Activated CD4-positive, alpha-beta T cell treated with anti-CD3 and anti-CD28 coated beads for 36 hours (primary cell): ENCODE results near the gene SMYD3. TPM values are rescaled to one million over a fixed set of nuclear protein-coding genes. Genes with fewer than 3 reads are reported as not detected.
"Not testable (repeated sequence)": the region's sequence is repeated elsewhere in the genome, so short reads cannot be mapped to it uniquely, and the experiment has no call there.

Experiments
- ATAC-seq: fragments of 200-7000 bp; cut with Tn5 transposase; one replicate; pipeline ENCODE4 v1.10.0; 2021; ENCODE audit warnings: mild to moderate bottlenecking, moderate library complexity
- CTCF ChIA-PET: fragments of 350-600 bp; sonication (Branson Sonifier 250); formaldehyde crosslinking; loops from one replicate; lab custom pipeline; 2021; ENCODE audit warnings: antibody characterized with exemption; lab: Charles Lee
- POLR2A ChIA-PET: fragments of 350-600 bp; sonication (Branson Sonifier 250); formaldehyde crosslinking; loops from one replicate; lab custom pipeline; 2021; ENCODE audit warnings: antibody characterized with exemption, inconsistent platforms; lab: Charles Lee
- DNase-seq: peaks from one replicate; pipeline ENCODE4 v3.0.0-alpha.2; 2020
- H3K27ac Mint-ChIP-seq: one replicate; pipeline ENCODE4 v1.8.0; 2021; ENCODE audit warnings: mixed read lengths
- H3K27me3 Mint-ChIP-seq: one replicate; pipeline ENCODE4 v1.8.0; 2021; ENCODE audit warnings: mixed read lengths
- H3K36me3 Mint-ChIP-seq: one replicate; pipeline ENCODE4 v1.8.0; 2021; ENCODE audit warnings: low read depth, mixed read lengths
- H3K4me1 Mint-ChIP-seq: one replicate; pipeline ENCODE4 v1.8.0; 2021; ENCODE audit warnings: mixed read lengths
- H3K4me3 Mint-ChIP-seq: one replicate; pipeline ENCODE4 v1.8.0; 2021; ENCODE audit warnings: mild to moderate bottlenecking, moderate library complexity, mixed read lengths
- H3K9me3 Mint-ChIP-seq: one replicate; pipeline ENCODE4 v1.8.0; 2021; ENCODE audit warnings: low read depth, mixed read lengths
- intact Hi-C, 2 experiments: fragments of 100-400 bp; cut with DNase I in 1 of 2; cut with micrococcal nuclease in 1 of 2; formaldehyde crosslinking; loops; one replicate each; pipeline versions ENCODE4 v1.14.2 to v1.15.1; 2022 to 2024; cut with DNase I, micrococcal nuclease
- total RNA-seq, 2 experiments: library from RNA; stranded (reverse); gene quantifications; one replicate each; pipeline ENCODE4 v1.2.3, GENCODE V29; 2021

The SMYD3 gene
- total RNA-seq, 2 experiments from 2014 or later: 17.2 to 18.4 TPM

- H3K4me3 Mint-ChIP-seq: no peak overlapping the region
- DNase-seq: no peak
- H3K9me3 Mint-ChIP-seq: peaks cover 2% of the 10 kb centered on the region
- H3K4me1 Mint-ChIP-seq: no peaks in the 10 kb centered on the region
- no peak overlapping the region for H3K27ac Mint-ChIP-seq
- ChIA-PET POLR2A (no interaction called here), CTCF (no interaction called here)
- intact Hi-C loops: no loop called here
- no peaks in the 10 kb centered on the region for H3K27me3 Mint-ChIP-seq
- no peak for ATAC-seq
- H3K36me3 Mint-ChIP-seq: peaks cover 3% of the 10 kb centered on the region
Observed at GRCh38 chr1:245972476-245972875, 534.6 kb downstream of the SMYD3 start.

DNA sequence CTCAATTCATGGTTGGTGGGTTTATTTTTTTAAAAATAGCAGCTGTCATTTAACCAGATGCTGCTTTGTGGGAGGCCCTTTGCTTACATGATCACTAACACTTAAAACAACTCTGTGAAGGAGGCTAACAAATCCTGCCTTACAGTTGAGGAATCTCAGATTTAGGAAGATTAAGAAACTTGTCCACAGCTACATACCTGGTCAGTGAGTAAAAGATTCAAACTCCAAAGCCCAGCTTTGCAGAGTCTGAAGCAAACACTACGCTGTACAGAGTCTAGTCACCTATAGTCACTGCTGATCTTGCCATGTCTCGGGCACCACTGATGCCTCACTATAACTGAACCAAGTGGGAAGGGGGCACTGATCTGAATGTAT is 535.4 kb downstream of the SMYD3 start:
- intact Hi-C loops: no loop called here
- ChIA-PET POLR2A (no interaction called here), CTCF (no interaction called here)
- peaks cover 4% of the 10 kb centered on the region for H3K36me3 Mint-ChIP-seq
- DNase-seq (no peak), ATAC-seq (no peak)
- H3K27me3 Mint-ChIP-seq: no peaks in the 10 kb centered on the region
- no peaks in the 10 kb centered on the region for H3K4me1 Mint-ChIP-seq
- H3K27ac Mint-ChIP-seq: no peak overlapping the region
- no peak overlapping the region for H3K4me3 Mint-ChIP-seq
- peaks cover 2% of the 10 kb centered on the region for H3K9me3 Mint-ChIP-seq

DNA sequence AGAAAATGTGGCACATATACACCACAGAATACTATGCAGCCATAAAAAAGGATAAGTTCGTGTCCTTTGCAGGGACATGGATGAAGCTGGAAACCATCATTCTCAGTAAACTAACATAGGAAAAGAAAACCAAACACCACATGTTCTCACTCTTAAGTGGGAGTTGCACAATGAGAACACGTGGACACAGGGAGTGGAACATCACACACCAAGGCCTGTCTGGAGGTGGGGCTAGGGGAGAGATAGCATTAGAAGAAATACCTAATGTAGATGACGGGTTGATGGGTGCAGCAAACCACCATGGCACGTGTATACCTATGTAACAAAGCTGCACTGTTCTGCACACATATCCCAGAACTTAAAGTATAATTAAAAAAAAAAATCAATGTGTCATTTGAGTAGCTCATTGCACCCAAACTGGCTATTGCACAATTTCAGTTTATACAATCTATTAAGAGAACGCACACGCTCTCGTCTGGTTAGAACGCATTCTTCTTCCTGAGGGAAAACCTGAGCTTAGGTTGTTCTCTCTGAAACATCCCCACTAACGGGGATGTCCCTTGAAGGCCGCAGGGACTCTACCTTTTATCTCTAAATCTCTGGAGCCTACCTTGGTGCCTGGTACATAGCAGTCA is 535.9 kb downstream of the SMYD3 start:
- H3K27ac Mint-ChIP-seq, DNase-seq, intact Hi-C loops: not testable (repeated sequence)

DNA sequence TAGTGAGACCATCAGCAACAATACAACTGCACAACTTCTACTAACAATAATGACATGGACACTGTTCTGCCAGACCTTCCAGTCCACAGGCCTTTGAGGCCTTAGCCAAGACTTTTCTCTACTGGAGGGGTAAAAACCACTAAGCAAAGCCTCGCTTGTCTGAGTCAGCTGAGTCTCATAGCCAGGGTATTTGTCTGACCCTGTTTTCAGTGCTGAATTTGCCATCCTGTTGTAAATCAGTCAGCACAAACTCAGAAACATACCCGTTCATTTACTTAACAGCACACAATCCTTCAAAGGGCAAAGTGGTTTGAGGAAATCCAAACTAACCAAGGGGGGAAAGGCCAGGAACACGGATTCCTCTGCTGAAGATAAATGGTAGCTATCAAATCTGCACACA is 537.8 kb downstream of the SMYD3 start:
- Mint-ChIP-seq H3K27ac (no peak overlapping the region), H3K4me1 (peaks cover 5% of the 10 kb centered on the region), H3K27me3 (no peaks in the 10 kb centered on the region), H3K4me3 (no peak overlapping the region), H3K9me3 (peaks cover 2% of the 10 kb centered on the region), H3K36me3 (peaks cover 4% of the 10 kb centered on the region)
- intact Hi-C loops: no loop called here
- ATAC-seq: no peak
- no peak for DNase-seq
- ChIA-PET CTCF (interaction anchor here (1.7 kb wide), 1 partner anchor 8 kb away, joined by 3 read pairs; no protein-coding TSS in a partner anchor), POLR2A (no interaction called here)

More for the DNA sequence above, 535.9 kb downstream of the SMYD3 start:
- CTCF ChIA-PET: interaction anchor here (0.6 kb wide), 1 partner anchor 536 kb away, joined by 4 read pairs; no protein-coding TSS in a partner anchor
- H3K4me3 Mint-ChIP-seq, H3K9me3 Mint-ChIP-seq, H3K36me3 Mint-ChIP-seq, POLR2A ChIA-PET, ATAC-seq, H3K4me1 Mint-ChIP-seq, H3K27me3 Mint-ChIP-seq: not testable (repeated sequence)

GRCh38 chr1:245968775-245969174 is 538.3 kb downstream of the SMYD3 start:
- Mint-ChIP-seq H3K4me1 (peaks cover 5% of the 10 kb centered on the region), H3K27me3 (no peaks in the 10 kb centered on the region), H3K27ac (no peak overlapping the region), H3K9me3 (peaks cover 2% of the 10 kb centered on the region), H3K36me3 (peaks cover 4% of the 10 kb centered on the region), H3K4me3 (no peak overlapping the region)
- CTCF ChIA-PET: interaction anchor here (1.0 to 1.7 kb wide), 2 partner anchors 8 to 813 kb away, joined by 3 read pairs; no protein-coding TSS in a partner anchor
- intact Hi-C loops: no loop called here
- POLR2A ChIA-PET: no interaction called here
- ATAC-seq: no peak
- no peak for DNase-seq

- H3K36me3 Mint-ChIP-seq: peaks cover 2% of the 10 kb centered on the region
- H3K4me3 Mint-ChIP-seq: no peak overlapping the region
- peaks cover 10% of the 10 kb centered on the region for H3K4me1 Mint-ChIP-seq
- intact Hi-C loops: no loop called here
- CTCF ChIA-PET: no interaction called here
- DNase-seq: no peak
- H3K9me3 Mint-ChIP-seq: no peaks in the 10 kb centered on the region
- peak; percentile 87 for ATAC-seq
- H3K27ac Mint-ChIP-seq: peak overlapping the region; percentile 17
- no peaks in the 10 kb centered on the region for H3K27me3 Mint-ChIP-seq
- POLR2A ChIA-PET: no interaction called here
Observed at GRCh38 chr1:245965398-245965797, 541.7 kb downstream of the SMYD3 start.

GRCh38 chr1:245963649-245964048 is 543.4 kb downstream of the SMYD3 start:
- intact Hi-C loops: no loop called here
- Mint-ChIP-seq H3K27ac (no peak overlapping the region), H3K36me3 (peaks cover 2% of the 10 kb centered on the region), H3K27me3 (no peaks in the 10 kb centered on the region), H3K4me1 (peaks cover 10% of the 10 kb centered on the region), H3K9me3 (no peaks in the 10 kb centered on the region), H3K4me3 (no peak overlapping the region)
- ChIA-PET CTCF (no interaction called here), POLR2A (no interaction called here)
- DNase-seq: no peak
- no peak for ATAC-seq

DNA sequence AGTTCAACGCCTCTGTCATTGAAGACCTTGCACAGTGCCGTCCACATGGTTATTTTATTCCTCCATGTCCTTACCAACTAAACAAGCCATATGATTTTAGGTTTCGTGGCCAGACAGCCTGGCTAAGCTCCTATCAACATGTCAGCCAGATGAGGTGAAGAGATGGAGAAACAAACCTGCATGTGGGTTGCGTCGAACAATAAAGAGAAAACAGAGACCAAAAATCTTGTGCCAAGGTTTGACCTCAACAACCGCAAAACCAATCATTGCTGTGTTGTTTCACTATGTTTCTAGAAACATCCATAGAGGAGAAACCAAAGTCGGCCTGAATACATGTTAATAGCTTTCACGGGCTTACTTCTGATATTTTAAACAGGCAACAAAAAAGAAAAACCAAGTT is 544.6 kb downstream of the SMYD3 start:
- no peak overlapping the region for H3K27ac Mint-ChIP-seq
- no peak overlapping the region for H3K4me3 Mint-ChIP-seq
- CTCF ChIA-PET: interaction anchor here (0.5 kb wide), 1 partner anchor 280 kb away, joined by 3 read pairs; no protein-coding TSS in a partner anchor
- DNase-seq: no peak
- H3K27me3 Mint-ChIP-seq: no peaks in the 10 kb centered on the region
- H3K4me1 Mint-ChIP-seq: peaks cover 10% of the 10 kb centered on the region
- H3K9me3 Mint-ChIP-seq: no peaks in the 10 kb centered on the region
- intact Hi-C loops: no loop called here
- ATAC-seq: no peak
- peaks cover under 1% of the 10 kb centered on the region for H3K36me3 Mint-ChIP-seq
- POLR2A ChIA-PET: no interaction called here

DNA sequence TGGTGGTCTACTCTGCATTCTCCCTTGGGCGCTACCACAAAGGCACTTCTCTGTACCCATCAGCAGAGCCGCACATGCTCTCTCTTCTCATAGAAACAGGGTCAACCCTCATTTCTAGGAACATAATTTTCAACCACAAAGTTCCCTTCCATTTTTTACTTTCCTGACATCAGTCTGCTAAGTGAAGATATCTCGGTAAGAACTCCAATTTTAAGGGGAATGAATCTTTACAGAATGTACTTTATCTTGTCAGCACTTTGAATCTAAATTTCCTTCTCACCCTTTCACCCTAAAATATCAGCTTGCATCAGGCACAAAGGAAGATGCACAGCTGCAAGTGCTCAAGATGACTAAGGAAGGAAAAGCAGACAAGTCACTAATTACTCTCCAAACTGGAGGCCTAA is 545.9 kb downstream of the SMYD3 start:
- Mint-ChIP-seq H3K27ac (peak overlapping the region; percentile 32), H3K4me3 (no peak overlapping the region), H3K4me1 (peaks cover 10% of the 10 kb centered on the region), H3K36me3 (no peaks in the 10 kb centered on the region), H3K9me3 (no peaks in the 10 kb centered on the region), H3K27me3 (no peaks in the 10 kb centered on the region)
- intact Hi-C loops: no loop called here
- no peak for ATAC-seq
- no peak for DNase-seq
- POLR2A ChIA-PET: no interaction called here
- CTCF ChIA-PET: interaction anchor here (1.2 kb wide), 1 partner anchor 8 kb away, joined by 3 read pairs; no protein-coding TSS in a partner anchor

DNA sequence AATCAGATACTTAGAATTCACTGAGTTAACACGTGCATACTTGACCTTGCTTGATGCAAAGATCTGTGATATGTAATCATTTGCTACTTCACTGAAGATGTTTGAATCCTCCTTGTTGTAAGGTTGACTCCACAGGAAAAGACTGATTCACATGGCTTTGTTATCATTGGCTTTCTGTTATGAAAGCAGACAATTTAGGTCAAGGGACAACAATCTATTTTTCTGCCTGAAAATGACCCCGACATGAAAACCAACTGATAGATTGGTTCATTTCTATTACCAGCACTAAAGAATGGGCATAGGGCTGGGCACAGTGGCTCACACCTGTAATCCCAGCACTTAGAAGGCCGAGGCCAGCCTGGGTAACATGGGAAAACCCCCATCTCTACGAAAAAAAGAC is 546.9 kb downstream of the SMYD3 start:
- CTCF ChIA-PET: interaction anchor here (1.2 kb wide), 1 partner anchor 9 kb away, joined by 3 read pairs; no protein-coding TSS in a partner anchor
- Mint-ChIP-seq H3K27me3 (no peaks in the 10 kb centered on the region), H3K27ac (no peak overlapping the region), H3K4me1 (peaks cover 5% of the 10 kb centered on the region), H3K4me3 (no peak overlapping the region), H3K9me3 (no peaks in the 10 kb centered on the region), H3K36me3 (no peaks in the 10 kb centered on the region)
- POLR2A ChIA-PET: no interaction called here
- ATAC-seq (no peak), DNase-seq (no peak)
- intact Hi-C loops: no loop called here

GRCh38 chr1:245958016-245958415 is 549.1 kb downstream of the SMYD3 start:
- CTCF ChIA-PET: interaction anchor here (0.7 kb wide), 1 partner anchor 204 kb away, joined by 4 read pairs; no protein-coding TSS in a partner anchor
- no peak for ATAC-seq
- no peaks in the 10 kb centered on the region for H3K36me3 Mint-ChIP-seq
- no peaks in the 10 kb centered on the region for H3K9me3 Mint-ChIP-seq
- intact Hi-C loops: loop anchor here in 1 of 2 experiments (10.0 kb wide), 1 partner anchor 607 kb away; the partner anchor contains the start of genes CNST and TFB2M
- H3K27me3 Mint-ChIP-seq: no peaks in the 10 kb centered on the region
- H3K27ac Mint-ChIP-seq: no peak overlapping the region
- DNase-seq: no peak
- peaks cover 20% of the 10 kb centered on the region for H3K4me1 Mint-ChIP-seq
- POLR2A ChIA-PET: interaction anchor here (0.5 kb wide), 1 partner anchor 22 kb away, joined by 3 read pairs; no protein-coding TSS in a partner anchor
- H3K4me3 Mint-ChIP-seq: no peak overlapping the region

DNA sequence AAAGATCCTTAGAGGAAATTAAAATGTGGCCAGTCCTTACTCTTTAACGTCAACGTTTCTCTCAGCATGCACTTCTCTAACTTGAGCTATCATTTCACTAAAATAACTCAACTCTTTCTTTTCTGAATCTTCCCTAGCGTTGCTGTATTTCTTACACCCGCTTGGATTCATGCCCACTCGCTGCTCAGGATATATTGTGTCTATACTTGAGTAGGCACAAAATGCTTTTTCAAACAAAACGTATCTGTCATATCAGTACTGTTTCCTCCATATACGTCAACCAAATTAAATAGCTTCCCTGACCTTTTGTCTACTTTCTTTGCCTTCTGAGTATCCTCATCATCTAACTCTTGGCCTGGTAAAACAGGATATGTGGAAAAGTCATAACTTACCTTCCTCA is 549.7 kb downstream of the SMYD3 start:
- Mint-ChIP-seq H3K9me3 (no peaks in the 10 kb centered on the region), H3K4me1 (peaks cover 26% of the 10 kb centered on the region), H3K27ac (no peak overlapping the region), H3K27me3 (no peaks in the 10 kb centered on the region), H3K4me3 (no peak overlapping the region), H3K36me3 (no peaks in the 10 kb centered on the region)
- no peak for DNase-seq
- ChIA-PET CTCF (interaction anchor here (1.3 kb wide), 1 partner anchor 804 kb away, joined by 7 read pairs; no protein-coding TSS in a partner anchor), POLR2A (interaction anchor here (0.5 kb wide), 1 partner anchor 21 kb away, joined by 3 read pairs; no protein-coding TSS in a partner anchor)
- ATAC-seq: no peak
- intact Hi-C loops: loop anchor here in 1 of 2 experiments (2.0 to 10.0 kb wide), 2 partner anchors 373 to 607 kb away; partner anchors contain the start of genes CNST and TFB2M
